Bronchial epithelial cell (primary cell): ENCODE results near the gene HOXA4. TPM values are rescaled to one million over a fixed set of nuclear protein-coding genes. Genes with fewer than 3 reads are reported as not detected.

ENCODE experiments used
- DNase-seq: peaks from one replicate; pipeline ENCODE4 v3.0.0-alpha.2; 2010; ENCODE audit warnings: low read depth
- FAIRE-seq: peaks from 2 replicates; lab custom pipeline; 2011; peaks lifted over from hg19 to GRCh38; lab: Jason Lieb, UNC
- H3K27me3 ChIP-seq: 2 replicates; pipeline ENCODE4 v1.5.1; 2011; ENCODE audit warnings: low read length; ENCODE audit not compliant: control insufficient read depth, insufficient read depth
- H3K36me3 ChIP-seq: 2 replicates; pipeline ENCODE4 v1.5.1; 2011; ENCODE audit warnings: low read length; ENCODE audit not compliant: control insufficient read depth, insufficient read depth
- H3K4me3 ChIP-seq: 2 replicates; pipeline ENCODE4 v1.5.1; 2011; ENCODE audit warnings: mild to moderate bottlenecking, low read depth, low read length, control low read depth
- CTCF ChIP-seq: IDR thresholded peaks from 2 replicates; pipeline ENCODE4 v1.5.1; 2011; ENCODE audit warnings: mild to moderate bottlenecking, moderate library complexity, low read length, control low read depth, inconsistent platforms; ENCODE audit not compliant: insufficient read depth, severe bottlenecking
- total RNA-seq: library from RNA; depleted of rRNA; stranded (reverse); fragments of >200 nt; gene quantifications from 2 replicates; pipeline ENCODE4 v1.2.1, GENCODE V29; 2014

The HOXA4 gene
- total RNA-seq, 1 donor from 2014 or later, result not detected

- no peak for TF ChIP-seq CTCF
- FAIRE-seq (no peak), DNase-seq (no peak)
- no peak overlapping the region for H3K4me3 ChIP-seq
- no peaks in the 10 kb centered on the region for H3K36me3 ChIP-seq
- peaks cover 75% of the 10 kb centered on the region for H3K27me3 ChIP-seq
Measured at GRCh38 chr7:27159266-27160144, 28.9 kb upstream of the HOXA4 start.

- no peak for DNase-seq
- Histone ChIP-seq H3K27me3 (peaks cover 76% of the 10 kb centered on the region), H3K4me3 (no peak overlapping the region), H3K36me3 (no peaks in the 10 kb centered on the region)
- TF ChIP-seq CTCF, result no peak
- FAIRE-seq, result no peak
Measured at GRCh38 chr7:27158436-27159265, 28.1 kb upstream of the HOXA4 start.

GRCh38 chr7:27157702-27158431, 27.3 kb upstream of the HOXA4 start:
- FAIRE-seq (no peak), DNase-seq (no peak)
- H3K27me3 ChIP-seq, result peaks cover 79% of the 10 kb centered on the region
- no peaks in the 10 kb centered on the region for H3K36me3 ChIP-seq
- no peak for TF ChIP-seq CTCF
- no peak overlapping the region for H3K4me3 ChIP-seq

GRCh38 chr7:27156916-27157701, 26.6 kb upstream of the HOXA4 start:
- Histone ChIP-seq H3K4me3 (no peak overlapping the region), H3K36me3 (no peaks in the 10 kb centered on the region), H3K27me3 (peaks cover 87% of the 10 kb centered on the region)
- DNase-seq (no peak), FAIRE-seq (no peak)
- TF ChIP-seq CTCF, result no peak

- FAIRE-seq (no peak), DNase-seq (no peak)
- no peak within 1 kb of the TSS for H3K4me3 ChIP-seq
- H3K36me3 ChIP-seq, result no peaks in the 10 kb centered on the region
- H3K27me3 ChIP-seq, result peaks cover 88% of the 10 kb centered on the region
- TF ChIP-seq CTCF, result no peak
Measured at GRCh38 chr7:27156508-27156898, 25.9 kb upstream of the HOXA4 start, which contains the start of gene HOXA7. HOXA7 (minus strand) TSS chr7:27156675; CDS start chr7:27156545, 130 bp downstream.
